HCT116 (cell line): ENCODE data around the gene TTLL4. TPM values are rescaled to one million over a fixed set of nuclear protein-coding genes. Genes with fewer than 3 reads are reported as not detected.
"Not testable (repeated sequence)": the region's sequence is repeated elsewhere in the genome, so short reads cannot be mapped to it uniquely, and the experiment has no call there.

Experiments used
- ATAC-seq: fragments of 200-7000 bp; cut with Tn5 transposase; 2 replicates; pipeline ENCODE4 v1.9.1; 2020; ENCODE audit warnings: mild to moderate bottlenecking, moderate library complexity
- BruUV-seq: library from RNA; stranded (reverse); fragments of 400-500 nt; replicated peaks from 2 replicates; lab custom pipeline; 2021; lab: Mats Ljungman, UMichigan
- CTCF ChIA-PET: fragments of 300-600 bp; sonication (Branson Sonifier 250); formaldehyde crosslinking; loops from one replicate; lab custom pipeline; 2021; ENCODE audit warnings: antibody characterized with exemption; lab: Charles Lee
- POLR2A ChIA-PET: fragments of 300-600, 350-600 bp; sonication (Branson Sonifier 250); formaldehyde crosslinking; loops from one replicate; lab custom pipeline; 2021; ENCODE audit warnings: antibody characterized with exemption; lab: Charles Lee
- RAD21 ChIA-PET, 2 experiments: fragments of 300-600 bp; sonication (Branson Sonifier 250); formaldehyde crosslinking; loops; one replicate each; lab custom pipeline; 2023; ENCODE audit warnings: low total read pairs in 2 of 2; ENCODE audit not compliant: uncharacterized antibody in 2 of 2, unreplicated experiment in 2 of 2, low non-redundant PET in 1 of 2; lab: Charles Lee
- DNase-seq: peaks from one replicate; pipeline ENCODE4 v3.0.0-alpha.2; 2010; ENCODE audit warnings: low read depth, low spot score
- H2AFZ ChIP-seq: fragments of 200-600 bp; shearing (Covaris generic), sonication (generic); 2 replicates; pipeline ENCODE4 v1.6.1; 2017; ENCODE audit warnings: low read depth, mixed run types, mixed read lengths, antibody characterized with exemption, low read length; ENCODE audit not compliant: poor library complexity, severe bottlenecking
- H3K27ac ChIP-seq: 2 replicates; pipeline ENCODE4 v1.5.1; 2012; ENCODE audit warnings: low read depth, low read length
- H3K27me3 ChIP-seq: fragments of 200-600 bp; sonication (generic); 2 replicates; pipeline ENCODE4 v1.6.1; 2016; ENCODE audit warnings: mixed run types, low read length, mixed read lengths; ENCODE audit not compliant: insufficient read depth
- H3K36me3 ChIP-seq, 2 experiments: fragments of 200-500 bp in 1 of 2; fragments of 200-600 bp in 1 of 2; sonication (Bioruptor generic) in 1 of 2; sonication (generic) in 1 of 2; 2 replicates each; pipeline versions ENCODE4 v1.5.1 to v1.6.1; 2014 to 2016; ENCODE audit warnings: low read length in 2 of 2, inconsistent platforms in 1 of 2, mixed read lengths in 1 of 2, mixed run types in 1 of 2; ENCODE audit not compliant: insufficient read depth in 2 of 2, control insufficient read depth in 1 of 2
- H3K4me1 ChIP-seq, 2 experiments: fragments of 200-600 bp in 1 of 2; sonication (generic) in 1 of 2; 2 replicates each; pipeline versions ENCODE4 v1.5.1 to v1.6.1; 2012 to 2017; ENCODE audit warnings: low read length in 2 of 2, inconsistent platforms in 1 of 2, mild to moderate bottlenecking in 1 of 2, mixed read lengths in 1 of 2, mixed run types in 1 of 2, moderate library complexity in 1 of 2; ENCODE audit not compliant: insufficient read depth in 2 of 2, control insufficient read depth in 1 of 2
- H3K4me2 ChIP-seq: fragments of 200-600 bp; sonication (generic); 2 replicates; pipeline ENCODE4 v1.6.1; 2017; ENCODE audit warnings: mixed run types, low read length, mixed read lengths
- H3K4me3 ChIP-seq, 2 experiments: fragments of 200-600 bp in 1 of 2; sonication (generic) in 1 of 2; replicated peaks in 1 of 2; 2 replicates each; pipeline ENCODE4 v1.5.1; 2011 to 2016; ENCODE audit warnings: low read length in 2 of 2, control low read depth in 1 of 2, low read depth in 1 of 2, mild to moderate bottlenecking in 1 of 2, mixed read lengths in 1 of 2, mixed run types in 1 of 2
- H3K79me2 ChIP-seq: fragments of 200-600 bp; sonication (generic); 2 replicates; pipeline ENCODE4 v1.6.1; 2017; ENCODE audit warnings: mild to moderate bottlenecking, mixed run types, low read length, moderate library complexity, mixed read lengths; ENCODE audit not compliant: insufficient read depth
- H3K9ac ChIP-seq: fragments of 200-600 bp; sonication (generic); 2 replicates; pipeline ENCODE4 v1.6.1; 2016; ENCODE audit warnings: low read length, mixed read lengths
- H3K9me2 ChIP-seq: fragments of 200-600 bp; sonication (generic), shearing (Covaris generic); 2 replicates; pipeline ENCODE4 v1.6.1; 2017; ENCODE audit warnings: mixed run types, mild to moderate bottlenecking, moderate library complexity; ENCODE audit not compliant: insufficient read depth
- H3K9me3 ChIP-seq, 2 experiments: fragments of 200-500 bp in 1 of 2; fragments of 200-600 bp in 1 of 2; sonication (Bioruptor generic) in 1 of 2; sonication (generic) in 1 of 2; 2 replicates each; pipeline ENCODE4 v1.6.1; 2014 to 2017; ENCODE audit warnings: low read length in 2 of 2, mixed read lengths in 2 of 2, inconsistent platforms in 1 of 2, low read depth in 1 of 2, mild to moderate bottlenecking in 1 of 2, mixed run types in 1 of 2, moderate library complexity in 1 of 2; ENCODE audit not compliant: control insufficient read depth in 1 of 2, insufficient read depth in 1 of 2
- H4K20me1 ChIP-seq: fragments of 200-600 bp; sonication (generic), shearing (Covaris generic); 2 replicates; pipeline ENCODE4 v1.6.1; 2017; ENCODE audit warnings: mixed run types, mild to moderate bottlenecking, moderate library complexity; ENCODE audit not compliant: insufficient read depth
- CBX3 ChIP-seq: IDR thresholded peaks from 2 replicates; pipeline ENCODE4 v1.6.1; 2012; ENCODE audit warnings: low read depth
- CEBPB ChIP-seq: IDR thresholded peaks from 2 replicates; pipeline ENCODE4 v1.6.1; 2012; ENCODE audit warnings: low read depth
- EGR1 ChIP-seq: IDR thresholded peaks from 2 replicates; pipeline ENCODE4 v1.6.1; 2012; ENCODE audit warnings: low read depth
- EZH2phosphoT487 ChIP-seq: fragments of 200-600 bp; IDR thresholded peaks from 2 replicates; pipeline ENCODE4 v1.6.1; 2018; ENCODE audit warnings: antibody characterized with exemption, borderline replicate concordance
- FOSL1 ChIP-seq: IDR thresholded peaks from 2 replicates; pipeline ENCODE4 v1.6.1; 2012; ENCODE audit warnings: low read depth
- POLR2A ChIP-seq: IDR thresholded peaks from 2 replicates; pipeline ENCODE4 v1.7.0; 2011; ENCODE audit warnings: borderline replicate concordance; ENCODE audit not compliant: insufficient read depth, insufficient read length; ENCODE audit errors: extremely low read depth
- RAD21 ChIP-seq: IDR thresholded peaks from 2 replicates; pipeline ENCODE4 v1.6.1; 2012; ENCODE audit warnings: low read depth, mild to moderate bottlenecking
- REST ChIP-seq: IDR thresholded peaks from 2 replicates; pipeline ENCODE4 v1.6.1; 2012; ENCODE audit warnings: low read depth
- TCF7L2 ChIP-seq: IDR thresholded peaks from 2 replicates; pipeline ENCODE4 v1.7.0; 2011; ENCODE audit warnings: borderline replicate concordance, inconsistent platforms; ENCODE audit not compliant: insufficient read depth, insufficient read length; ENCODE audit errors: extremely low read depth
- ZBTB33 ChIP-seq: IDR thresholded peaks from 2 replicates; pipeline ENCODE4 v1.6.1; 2011; ENCODE audit warnings: mild to moderate bottlenecking, low read length, moderate library complexity; ENCODE audit not compliant: insufficient replicate concordance; ENCODE audit errors: extremely low read depth
- ZFX ChIP-seq: fragments of 450-650 bp; IDR thresholded peaks from 2 replicates; pipeline ENCODE4 v1.6.1; 2017
- intact Hi-C: fragments of 100-400 bp; cut with micrococcal nuclease; formaldehyde crosslinking; loops from 2 replicates; pipeline ENCODE4 v1.10.0; 2022
- total RNA-seq: library from RNA; stranded (reverse); gene quantifications from one replicate; pipeline ENCODE4 v1.2.1, GENCODE V29; 2021; ENCODE audit not compliant: unreplicated experiment

TTLL4 gene
- total RNA-seq, 1 experiment from 2014 or later, result 53.0 TPM

- no peak for TF ChIP-seq ZBTB33
- no peak for TF ChIP-seq TCF7L2
- no peak for TF ChIP-seq CBX3
- TF ChIP-seq REST, result no peak
- TF ChIP-seq FOSL1, result no peak
- TF ChIP-seq ZFX, result no peak
- TF ChIP-seq EGR1, result no peak
- TF ChIP-seq CEBPB, result no peak
- TF ChIP-seq EZH2phosphoT487, result no peak
- no peak for TF ChIP-seq RAD21
- TF ChIP-seq POLR2A, result no peak
Measured at GRCh38 chr2:218761795-218762194, 51.2 kb downstream of the TTLL4 start (continued).

GRCh38 chr2:218772759-218773158 is 62.1 kb downstream of the TTLL4 start:
- H3K4me3 ChIP-seq, H2AFZ ChIP-seq, intact Hi-C loops, H3K9me2 ChIP-seq, BruUV-seq, POLR2A ChIA-PET, H3K27me3 ChIP-seq, H4K20me1 ChIP-seq, ATAC-seq, H3K9ac ChIP-seq, H3K4me1 ChIP-seq, H3K36me3 ChIP-seq, H3K27ac ChIP-seq, H3K79me2 ChIP-seq, DNase-seq, H3K4me2 ChIP-seq, RAD21 ChIA-PET, CTCF ChIA-PET: not testable (repeated sequence)
- peaks cover 3 to 15% of the 10 kb centered on the region in 2 experiments; a peak in 2 of 4 replicates for H3K9me3 ChIP-seq
